Mammary epithelial cell (primary cell): Measurements from ENCODE around the gene MYH10.

ENCODE experiments used
- EZH2 ChIP-seq: IDR thresholded peaks from 2 replicates; pipeline ENCODE4 v1.6.1; 2012; ENCODE audit warnings: low read length, inconsistent platforms, borderline replicate concordance
- TF ChIP-seq, protein P1 (sequence below), 2 donors: IDR thresholded peaks in 1 of 2; conservative IDR thresholded peaks in 1 of 2; 2 replicates each; pipeline ENCODE4 v1.5.1; 2011 to 2012; ENCODE audit warnings: inconsistent platforms in 2 of 2, low read length in 2 of 2, mild to moderate bottlenecking in 2 of 2, control low read depth in 1 of 2, low read depth in 1 of 2; ENCODE audit not compliant: insufficient read depth in 1 of 2; ENCODE audit errors: extremely low read depth in 1 of 2

DNA sequence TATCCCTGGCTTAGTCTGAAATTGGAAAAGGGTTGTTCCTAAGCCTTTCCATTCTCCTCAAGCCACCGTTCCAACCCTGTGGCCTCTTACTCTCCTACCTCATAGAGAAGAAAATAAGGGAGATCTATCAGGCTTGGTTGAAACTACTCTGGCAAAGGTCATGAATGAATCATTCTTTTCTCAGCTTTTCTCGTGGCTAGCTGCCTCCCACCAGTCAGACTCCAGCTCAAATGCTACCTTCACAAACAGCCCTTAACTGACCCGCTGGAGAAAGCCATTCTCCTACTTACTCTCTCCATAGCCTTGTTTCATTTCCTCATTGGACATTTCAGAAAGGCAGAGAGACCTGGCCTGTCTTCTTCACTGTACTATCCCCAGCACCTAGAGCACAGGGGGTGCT, 8.9 kb downstream of the MYH10 start:
- TF ChIP-seq, protein P1, sequence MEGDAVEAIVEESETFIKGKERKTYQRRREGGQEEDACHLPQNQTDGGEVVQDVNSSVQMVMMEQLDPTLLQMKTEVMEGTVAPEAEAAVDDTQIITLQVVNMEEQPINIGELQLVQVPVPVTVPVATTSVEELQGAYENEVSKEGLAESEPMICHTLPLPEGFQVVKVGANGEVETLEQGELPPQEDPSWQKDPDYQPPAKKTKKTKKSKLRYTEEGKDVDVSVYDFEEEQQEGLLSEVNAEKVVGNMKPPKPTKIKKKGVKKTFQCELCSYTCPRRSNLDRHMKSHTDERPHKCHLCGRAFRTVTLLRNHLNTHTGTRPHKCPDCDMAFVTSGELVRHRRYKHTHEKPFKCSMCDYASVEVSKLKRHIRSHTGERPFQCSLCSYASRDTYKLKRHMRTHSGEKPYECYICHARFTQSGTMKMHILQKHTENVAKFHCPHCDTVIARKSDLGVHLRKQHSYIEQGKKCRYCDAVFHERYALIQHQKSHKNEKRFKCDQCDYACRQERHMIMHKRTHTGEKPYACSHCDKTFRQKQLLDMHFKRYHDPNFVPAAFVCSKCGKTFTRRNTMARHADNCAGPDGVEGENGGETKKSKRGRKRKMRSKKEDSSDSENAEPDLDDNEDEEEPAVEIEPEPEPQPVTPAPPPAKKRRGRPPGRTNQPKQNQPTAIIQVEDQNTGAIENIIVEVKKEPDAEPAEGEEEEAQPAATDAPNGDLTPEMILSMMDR (conservative IDR thresholded peaks at IDR 0.05 in 1 of 2, IDR thresholded peaks at IDR 0.05 in 1 of 2; ENCODE audit: extremely low read depth in 1 of 2, insufficient read depth in 1 of 2, low read depth in 1 of 2, low read length in 2 of 2), result no peak
- no peak for TF ChIP-seq EZH2
